H1 (cell line): ENCODE measurements around the gene CAMTA1. TPM values are rescaled to one million over a fixed set of nuclear protein-coding genes. Genes with fewer than 3 reads are reported as not detected.

Experiments used
- CTCF ChIA-PET: fragments of 300-600 bp; sonication (Branson Sonifier 250); formaldehyde crosslinking; loops from one replicate; lab custom pipeline; 2021; ENCODE audit not compliant: partially characterized antibody; lab: Charles Lee
- POLR2A ChIA-PET: fragments of 300-600 bp; sonication (Branson Sonifier 250); formaldehyde crosslinking; loops from one replicate; lab custom pipeline; 2021; ENCODE audit warnings: inconsistent platforms; ENCODE audit not compliant: partially characterized antibody; lab: Charles Lee
- DNase-seq, 2 experiments: peaks; one replicate each; pipeline versions ENCODE4 v3.0.0 to v3.0.0-alpha.2; 2010 to 2022; ENCODE audit warnings: low spot score in 2 of 2, low read depth in 1 of 2, mixed read lengths in 1 of 2
- FAIRE-seq: peaks from 2 replicates; lab custom pipeline; 2011; peaks lifted over from hg19 to GRCh38; lab: Jason Lieb, UNC
- H2AFZ ChIP-seq: 2 replicates; pipeline ENCODE4 v1.8.1; 2012; ENCODE audit warnings: low read length, inconsistent platforms
- H2AK5ac ChIP-seq: 2 replicates; pipeline ENCODE4 v1.6.1; 2013; ENCODE audit warnings: low read depth, low read length
- H2BK120ac ChIP-seq: replicated peaks from 2 replicates; pipeline ENCODE3; 2013; ENCODE audit warnings: low read depth, low read length, inconsistent platforms
- H2BK12ac ChIP-seq: 2 replicates; pipeline ENCODE4 v1.6.1; 2013; ENCODE audit warnings: low read depth, low read length
- H2BK15ac ChIP-seq: 2 replicates; pipeline ENCODE4 v1.6.1; 2013; ENCODE audit warnings: low read length
- H2BK20ac ChIP-seq: 2 replicates; pipeline ENCODE4 v1.6.1; 2013; ENCODE audit warnings: low read length
- H2BK5ac ChIP-seq: 2 replicates; pipeline ENCODE4 v1.6.1; 2013; ENCODE audit warnings: low read depth, low read length
- H3K14ac ChIP-seq: 2 replicates; pipeline ENCODE4 v1.6.1; 2013; ENCODE audit warnings: inconsistent platforms; ENCODE audit not compliant: insufficient read length
- H3K18ac ChIP-seq: 2 replicates; pipeline ENCODE4 v1.6.1; 2013; ENCODE audit warnings: low read length; ENCODE audit errors: extremely low read depth
- H3K23ac ChIP-seq: 2 replicates; pipeline ENCODE4 v1.6.1; 2013; ENCODE audit warnings: inconsistent platforms; ENCODE audit not compliant: insufficient read length
- H3K23me2 ChIP-seq: 2 replicates; pipeline ENCODE4 v1.6.1; 2013; ENCODE audit warnings: low read depth, low read length
- H3K27ac ChIP-seq: 2 replicates; pipeline ENCODE4 v1.6.1; 2011; ENCODE audit warnings: low read depth, low read length, inconsistent platforms
- H3K27me3 ChIP-seq, 4 experiments: replicated peaks in 1 of 4; 1 replicate in 1 of 4; 2 replicates in 3 of 4; pipeline versions ENCODE4 v1.6.1 to v1.8.1; 2011 to 2013; ENCODE audit warnings: low read length in 3 of 4, mild to moderate bottlenecking in 3 of 4, inconsistent platforms in 2 of 4, mixed read lengths in 2 of 4, moderate library complexity in 1 of 4; ENCODE audit not compliant: control insufficient read depth in 3 of 4, insufficient read depth in 3 of 4; ENCODE audit errors: extremely low read depth in 1 of 4
- H3K36me3 ChIP-seq, 4 experiments: 2 replicates each; pipeline versions ENCODE4 v1.6.1 to v1.8.1; 2011 to 2013; ENCODE audit warnings: mild to moderate bottlenecking in 4 of 4, low read length in 3 of 4, moderate library complexity in 2 of 4, control low read depth in 1 of 4, inconsistent platforms in 1 of 4; ENCODE audit not compliant: insufficient read depth in 4 of 4, control insufficient read depth in 2 of 4
- H3K4ac ChIP-seq: replicated peaks from 2 replicates; pipeline ENCODE3; 2013; ENCODE audit warnings: low read length, low read depth, mixed read lengths, inconsistent platforms; ENCODE audit not compliant: insufficient read length
- H3K4me1 ChIP-seq, 4 experiments: replicated peaks in 1 of 4; 1 replicate in 1 of 4; 2 replicates in 3 of 4; pipeline versions ENCODE4 v1.6.1 to v1.8.1; 2011 to 2013; ENCODE audit warnings: low read length in 3 of 4, inconsistent platforms in 2 of 4, mixed read lengths in 1 of 4; ENCODE audit not compliant: insufficient read depth in 4 of 4, control insufficient read depth in 3 of 4
- H3K4me2 ChIP-seq, 2 experiments: 2 replicates each; pipeline versions ENCODE4 v1.6.1 to v1.8.1; 2011 to 2013; ENCODE audit warnings: low read depth in 2 of 2, low read length in 2 of 2, control low read depth in 1 of 2, inconsistent platforms in 1 of 2, mild to moderate bottlenecking in 1 of 2; ENCODE audit not compliant: insufficient read depth in 1 of 2
- H3K4me3 ChIP-seq, 4 experiments: fragments of 200-600, 300-600 bp in 1 of 4; sonication (generic), shearing (Covaris generic), sonication (Bioruptor Twin) in 1 of 4; 2 replicates each; pipeline versions ENCODE4 v1.5.1 to v1.8.1; 2011 to 2016; ENCODE audit warnings: low read length in 4 of 4, low read depth in 3 of 4, control low read depth in 2 of 4, inconsistent platforms in 2 of 4, mild to moderate bottlenecking in 2 of 4, mixed read lengths in 1 of 4, moderate library complexity in 1 of 4; ENCODE audit not compliant: insufficient read depth in 2 of 4; ENCODE audit errors: extremely low read depth in 1 of 4
- H3K56ac ChIP-seq: replicated peaks from 2 replicates; pipeline ENCODE3; 2013; ENCODE audit warnings: low read depth, mild to moderate bottlenecking, mixed read lengths, low read length, inconsistent platforms; ENCODE audit not compliant: insufficient read length
- H3K79me1 ChIP-seq: 2 replicates; pipeline ENCODE4 v1.6.1; 2013; ENCODE audit warnings: low read depth, low read length, control low read depth
- H3K79me2 ChIP-seq, 2 experiments: 2 replicates each; pipeline versions ENCODE4 v1.6.1 to v1.8.1; 2012 to 2013; ENCODE audit warnings: low read length in 2 of 2, mild to moderate bottlenecking in 2 of 2, inconsistent platforms in 1 of 2; ENCODE audit not compliant: insufficient read depth in 2 of 2, control insufficient read depth in 1 of 2
- H3K9ac ChIP-seq, 4 experiments: replicated peaks in 1 of 4; 1 replicate in 1 of 4; 2 replicates in 3 of 4; pipeline versions ENCODE4 v1.6.1 to v1.8.1; 2011 to 2013; ENCODE audit warnings: low read depth in 3 of 4, low read length in 3 of 4, control low read depth in 2 of 4, mild to moderate bottlenecking in 2 of 4, moderate library complexity in 2 of 4, inconsistent platforms in 1 of 4; ENCODE audit errors: extremely low read depth in 1 of 4
- H3K9me3 ChIP-seq, 2 experiments: 2 replicates each; pipeline versions ENCODE4 v1.6.1 to v1.8.1; 2012 to 2013; ENCODE audit warnings: mild to moderate bottlenecking in 2 of 2, moderate library complexity in 2 of 2, control low read depth in 1 of 2, inconsistent platforms in 1 of 2, low read depth in 1 of 2, low read length in 1 of 2, mixed read lengths in 1 of 2; ENCODE audit not compliant: insufficient read depth in 2 of 2
- H4K20me1 ChIP-seq, 2 experiments: replicated peaks in 1 of 2; 2 replicates each; pipeline versions ENCODE3 to v1.8.1; 2011 to 2013; ENCODE audit warnings: inconsistent platforms in 2 of 2, low read length in 2 of 2, mild to moderate bottlenecking in 1 of 2; ENCODE audit not compliant: insufficient read depth in 2 of 2, control insufficient read depth in 1 of 2
- H4K5ac ChIP-seq: 2 replicates; pipeline ENCODE4 v1.6.1; 2013; ENCODE audit warnings: low read length, low read depth, mixed read lengths, inconsistent platforms; ENCODE audit not compliant: insufficient read length
- H4K8ac ChIP-seq: 2 replicates; pipeline ENCODE4 v1.8.0; 2013; ENCODE audit warnings: mild to moderate bottlenecking, moderate library complexity, low read length, inconsistent platforms; ENCODE audit not compliant: insufficient read depth; ENCODE audit errors: extremely low read depth
- H4K91ac ChIP-seq: replicated peaks from 2 replicates; pipeline ENCODE3; 2013; ENCODE audit warnings: low read length, mixed read lengths, inconsistent platforms; ENCODE audit not compliant: insufficient read length
- CREB1 ChIP-seq: IDR thresholded peaks from 2 replicates; pipeline ENCODE4 v1.6.1; 2012; ENCODE audit warnings: inconsistent platforms
- GABPA ChIP-seq: IDR thresholded peaks from 2 replicates; pipeline ENCODE4 v1.6.1; 2011; ENCODE audit warnings: mild to moderate bottlenecking, low read length, moderate library complexity, borderline replicate concordance; ENCODE audit not compliant: insufficient read depth
- KDM1A ChIP-seq: fragments of 200-600, 300-600 bp; sonication (generic); IDR thresholded peaks from 2 replicates; pipeline ENCODE4 v1.7.1; 2016; ENCODE audit warnings: mild to moderate bottlenecking, low read length, borderline replicate concordance
- POU5F1 ChIP-seq: IDR thresholded peaks from 2 replicates; pipeline ENCODE4 v1.6.1; 2011; ENCODE audit warnings: low read depth, mild to moderate bottlenecking, low read length, moderate library complexity
- RAD21 ChIP-seq, 2 experiments: IDR thresholded peaks in 1 of 2; conservative IDR thresholded peaks in 1 of 2; 2 replicates each; pipeline ENCODE4 v1.6.1; 2011; ENCODE audit warnings: low read depth in 2 of 2, low read length in 2 of 2, improper control_type of control experiment in 1 of 2, inconsistent platforms in 1 of 2, mild to moderate bottlenecking in 1 of 2, moderate library complexity in 1 of 2
- SIN3A ChIP-seq, 2 experiments: IDR thresholded peaks in 1 of 2; conservative IDR thresholded peaks in 1 of 2; 2 replicates each; pipeline ENCODE4 v1.6.1; 2011 to 2012; ENCODE audit warnings: low read length in 2 of 2, improper control_type of control experiment in 1 of 2, low read depth in 1 of 2, mild to moderate bottlenecking in 1 of 2
- TAF1 ChIP-seq: IDR thresholded peaks from 2 replicates; pipeline ENCODE4 v1.6.1; 2011; ENCODE audit warnings: mild to moderate bottlenecking, low read depth, low read length
- TEAD4 ChIP-seq: IDR thresholded peaks from 2 replicates; pipeline ENCODE4 v1.6.1; 2012; ENCODE audit warnings: low read depth, low read length, inconsistent platforms, mixed read lengths
- WGBS, 2 experiments: shearing (Covaris generic) in 1 of 2; methylation state at CpG; one replicate each; pipeline versions ENCODE4 v1.1.6 to v1.1.7; 2013 to 2015; ENCODE audit warnings: low lambda C conversion rate in 2 of 2, mixed read lengths in 2 of 2, inconsistent platforms in 1 of 2, low coverage in 1 of 2, missing lambda C conversion rate in 1 of 2; ENCODE audit not compliant: insufficient replicate concordance in 2 of 2, insufficient coverage in 1 of 2, insufficient read length in 1 of 2; ENCODE audit errors: extremely low coverage in 1 of 2, missing lambda C conversion rate in 1 of 2; 5-methylcytosine and 5-hydroxymethylcytosine counted together
- polyA plus RNA-seq, 7 experiments: library from polyadenylated mRNA; depleted of rRNA in 3 of 7; stranded (reverse) in 5 of 7; unstranded in 2 of 7; fragments of >200 nt in 5 of 7; fragments of 200-250 nt in 2 of 7; gene quantifications; 1 replicate in 5 of 7; 2 replicates in 1 of 7; 4 replicates in 1 of 7; pipeline versions ENCODE4 v1.2.1 to v1.2.3, GENCODE V29; 2011 to 2013; ENCODE audit warnings: missing spikeins in 2 of 7, mixed read lengths in 2 of 7
- total RNA-seq: library from RNA; stranded (reverse); fragmentation: NEBNext Ultra II Directional; extraction: Animal tissue kit (Norgen Biotek cat#: 25700); gene quantifications from 2 replicates; pipeline ENCODE4 v1.2.1, GENCODE V29; 2021

Gene CAMTA1
- total and polyA plus RNA-seq, 2 of the 8 experiments (the other 6 are each of a cell fraction or from before 2014, with no cell fraction given): 65.0 to 119 TPM

GRCh38 chr1:6957341-6957740, 172.1 kb downstream of the CAMTA1 start:
- Histone ChIP-seq H3K27ac (no peak overlapping the region), H4K5ac (no peak overlapping the region), H2BK20ac (0 out of 2 replicates have a peak overlapping the region, but pooled peaks have one; percentile 86), H3K79me2 (no peaks in the 10 kb centered on the region), H3K9ac (no peak overlapping the region), H3K9me3 (no peaks in the 10 kb centered on the region), H3K36me3 (no peaks in the 10 kb centered on the region), H3K14ac (no peak overlapping the region), H4K91ac (no peak overlapping the region), H4K20me1 (no peaks in the 10 kb centered on the region), H3K56ac (no peak overlapping the region), H3K79me1 (no peaks in the 10 kb centered on the region), H3K18ac (peak overlapping the region; percentile 1; the same call in 1 of the 2 replicates), H4K8ac (no peak overlapping the region), H3K4me3 (no peak overlapping the region), H2BK12ac (peak overlapping the region; percentile 52; the same call in 1 of the 2 replicates), H2AFZ (no peak overlapping the region), H3K4ac (no peak overlapping the region), H3K4me1 (peaks cover 11 to 34% (median 20%) of the 10 kb centered on the region in 4 experiments), H2AK5ac (no peak overlapping the region), H3K23ac (no peak overlapping the region), H2BK15ac (0 out of 2 replicates have a peak overlapping the region, but pooled peaks have one; percentile 76), H2BK120ac (no peak overlapping the region), H2BK5ac (no peak overlapping the region), H3K23me2 (peaks cover 4% of the 10 kb centered on the region; the same call in 1 of the 2 replicates), H3K4me2 (no peak overlapping the region; a peak in 1 of 4 replicates), H3K27me3 (no peaks in the 10 kb centered on the region; a peak in 1 of 7 replicates)
- ChIA-PET CTCF (interaction anchor here (1.4 kb wide), 1 partner anchor 24 kb away, joined by 3 read pairs; no protein-coding TSS in a partner anchor), POLR2A (interaction anchor here (0.7 to 1.3 kb wide), 3 partner anchors 10 to 268 kb away, joined by 3 read pairs; no protein-coding TSS in a partner anchor)
- FAIRE-seq: no peak
- no peak for DNase-seq
- WGBS, 2 experiments: 96% methylated on average over 5 of the region's 5 CpGs; no CpG with 5 or more reads in 1 of the 2 experiments
- TF ChIP-seq POU5F1 (no peak), GABPA (no peak), RAD21 (IDR thresholded peaks at IDR 0.05 in 1 of 2, conservative IDR thresholded peaks at IDR 0.05 in 1 of 2; ENCODE audit: low read depth in 2 of 2, low read length in 2 of 2) (no peak), TAF1 (no peak), TEAD4 (no peak), CREB1 (no peak), KDM1A (no peak), SIN3A (conservative IDR thresholded peaks at IDR 0.05 in 1 of 2, IDR thresholded peaks at IDR 0.05 in 1 of 2; ENCODE audit: low read depth in 1 of 2, low read length in 2 of 2) (no peak)
